Stimulated activated naive CD8-positive, alpha-beta T cell treated with anti-CD3 and anti-CD28 coated beads, Interleukin-15, Interleukin-2, amounts not matched to agents 100 U/mL and 50 U/mL, for 24 hours (primary cell): ENCODE results near the gene MAGED2.
"Not testable (repeated sequence)": the region's sequence is repeated elsewhere in the genome, so short reads cannot be mapped to it uniquely, and the experiment has no call there.

Source experiments
- ATAC-seq: fragments of 150-1000 bp; cut with Tn5 transposase; one replicate; pipeline ENCODE4 v1.10.0; 2021
- DNase-seq: peaks from one replicate; pipeline ENCODE4 v3.0.0; 2021

MAGED2 gene

DNA sequence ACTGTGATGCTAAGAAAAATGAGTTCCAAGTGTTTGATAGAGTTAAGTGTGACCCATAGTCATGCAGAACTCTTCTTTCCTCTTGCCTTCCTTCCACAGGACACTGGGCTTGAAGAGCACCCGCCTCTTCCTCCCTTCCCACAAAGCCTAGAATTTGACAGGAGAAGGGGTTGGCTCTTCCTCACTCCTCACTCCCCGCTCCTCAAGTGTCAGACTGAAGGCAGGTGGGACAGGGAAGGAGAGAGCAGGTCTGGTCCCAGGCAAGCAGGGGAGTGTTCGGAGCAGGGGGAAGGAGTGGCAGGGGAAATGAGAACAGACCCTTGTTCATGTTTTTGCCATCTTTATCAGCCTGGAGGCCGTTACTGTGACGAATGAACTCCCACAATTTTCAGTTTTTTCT is 10.7 kb downstream of the MAGED2 start:
- ATAC-seq (no peak), DNase-seq (no peak)

DNA sequence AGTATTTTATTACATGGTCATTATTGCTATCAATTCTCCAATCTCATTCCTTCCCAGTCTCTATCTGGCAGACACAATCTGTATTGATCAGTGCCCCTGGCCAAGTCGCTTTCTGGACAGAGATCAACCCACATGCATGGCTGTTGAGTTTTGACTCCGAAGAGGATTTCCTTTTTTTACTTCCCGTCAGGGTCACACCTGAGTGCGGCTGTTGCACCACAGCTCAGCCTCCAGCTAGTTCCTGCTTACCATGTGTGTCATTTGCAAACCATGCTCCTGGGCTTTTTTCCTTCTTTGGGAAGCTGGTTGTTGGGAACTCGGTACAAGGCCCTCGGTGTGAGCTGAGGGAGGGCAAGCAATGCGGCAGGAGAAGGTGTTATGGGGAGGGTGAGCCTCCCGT is 11.7 kb downstream of the MAGED2 start:
- no peak for DNase-seq
- ATAC-seq, result no peak

DNA sequence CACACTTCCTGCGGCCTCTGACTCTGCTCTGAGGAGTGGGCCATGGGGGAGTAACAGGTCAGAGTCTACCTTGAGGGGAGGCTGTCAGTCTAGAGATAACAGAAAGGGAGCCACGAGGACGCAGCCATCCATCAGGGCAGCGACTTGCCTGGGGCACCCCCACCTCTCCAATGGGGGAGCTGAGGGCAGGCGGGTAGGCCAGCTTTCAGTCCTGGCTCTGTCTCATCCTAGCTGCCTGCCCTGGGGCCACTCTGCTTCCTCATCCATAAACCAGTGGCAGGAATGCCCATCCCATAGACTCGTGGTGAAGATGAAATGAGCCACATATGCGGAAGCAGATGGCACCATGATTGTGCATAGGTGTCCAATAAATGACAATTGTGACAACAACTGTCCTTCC is 13.2 kb downstream of the MAGED2 start:
- ATAC-seq (no peak), DNase-seq (no peak)

DNA sequence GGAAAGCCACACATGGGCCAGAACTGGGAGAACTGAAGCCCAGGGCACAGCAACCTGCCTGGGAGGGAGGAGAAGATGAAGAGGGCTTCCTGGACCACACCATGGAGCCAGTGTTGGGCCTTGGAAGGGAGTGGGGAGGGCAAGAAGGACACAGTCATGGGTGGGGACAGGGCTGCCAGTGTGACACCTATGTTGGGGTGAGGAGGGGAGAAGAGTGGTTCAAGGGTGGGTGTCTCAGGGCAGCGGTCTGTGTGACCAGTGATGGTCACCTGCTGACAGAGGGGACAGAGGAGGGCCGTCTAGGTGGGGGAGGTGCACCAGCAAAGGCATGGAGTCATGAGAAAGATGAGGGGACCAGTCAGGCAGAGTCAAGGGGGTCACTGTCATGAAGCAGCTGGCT is 13.8 kb downstream of the MAGED2 start:
- ATAC-seq, result no peak
- no peak for DNase-seq

DNA sequence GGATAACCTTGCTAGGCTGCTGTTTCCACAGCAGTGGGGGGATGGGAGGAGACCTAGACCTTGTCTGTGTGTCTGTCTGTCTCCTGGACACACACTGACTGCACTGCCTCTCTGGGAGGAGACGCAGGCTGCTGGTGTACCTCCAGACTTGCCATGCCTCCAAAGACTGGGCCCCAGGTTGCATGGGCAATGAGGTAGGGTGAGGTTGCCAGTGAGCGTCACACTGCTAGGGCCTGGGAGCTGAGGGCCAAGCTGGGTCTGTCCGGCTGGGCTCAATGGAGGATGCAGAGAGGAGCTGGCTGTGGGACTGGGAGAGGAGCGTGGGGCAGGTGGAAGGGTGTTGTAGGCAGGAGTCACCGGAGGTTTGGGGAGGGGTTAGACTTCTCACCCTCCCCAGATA is 16.6 kb downstream of the MAGED2 start:
- ATAC-seq, result no peak
- DNase-seq, result no peak

DNA sequence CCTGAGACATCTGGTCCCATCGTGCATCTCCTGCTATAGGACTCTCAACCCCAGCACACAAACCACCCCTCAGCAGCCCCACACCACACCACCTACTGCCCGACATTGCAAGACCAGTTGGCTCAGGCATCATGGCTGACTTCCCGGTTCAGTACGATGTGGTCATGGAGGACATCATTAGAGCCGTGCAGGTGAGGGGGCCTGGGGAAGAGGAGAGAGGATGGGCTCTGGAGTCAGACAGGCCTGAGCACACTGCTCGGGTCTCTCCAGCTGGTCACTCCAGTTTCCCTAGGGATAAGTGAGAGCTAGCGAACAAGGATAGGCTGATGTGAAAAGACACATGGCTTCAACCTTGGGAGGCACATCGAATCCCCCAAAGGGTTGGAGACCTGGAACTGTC is 17.2 kb downstream of the MAGED2 start:
- ATAC-seq, result no peak
- no peak for DNase-seq

DNA sequence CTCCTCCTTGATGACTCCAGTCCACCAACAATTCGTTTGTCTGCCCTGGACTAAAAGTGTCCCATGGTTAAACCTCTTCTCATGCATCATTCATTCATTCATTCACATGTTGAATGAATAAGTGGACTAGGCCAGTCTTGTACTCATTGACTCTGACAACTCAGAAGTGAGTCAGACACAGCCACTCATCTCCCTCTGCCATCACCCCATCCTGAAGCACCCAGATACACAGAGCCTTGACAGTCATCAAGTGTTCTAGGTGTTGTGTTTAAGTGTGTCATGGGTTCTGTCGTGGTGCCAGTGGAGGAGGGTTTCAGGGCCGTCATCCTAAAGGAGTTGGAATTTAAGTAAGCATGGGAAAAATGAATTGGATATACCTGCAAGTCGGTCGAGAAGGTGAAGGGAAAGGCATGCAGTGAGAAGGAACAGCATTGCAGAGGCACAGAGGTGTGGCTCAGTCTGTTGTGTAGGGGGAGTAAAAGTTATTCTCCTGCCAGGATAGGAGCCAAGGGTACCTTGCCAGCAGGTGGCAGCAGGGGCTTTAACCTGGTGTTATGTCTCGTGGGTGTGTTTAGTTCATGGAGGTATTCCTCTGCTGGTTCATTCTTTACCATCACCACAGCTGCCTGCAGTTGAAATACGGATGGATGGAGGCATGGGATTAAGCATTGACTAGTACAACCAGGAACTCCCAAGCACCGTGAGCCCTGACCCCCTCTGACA is 18.3 kb downstream of the MAGED2 start:
- ATAC-seq (no peak), DNase-seq (no peak)

DNA sequence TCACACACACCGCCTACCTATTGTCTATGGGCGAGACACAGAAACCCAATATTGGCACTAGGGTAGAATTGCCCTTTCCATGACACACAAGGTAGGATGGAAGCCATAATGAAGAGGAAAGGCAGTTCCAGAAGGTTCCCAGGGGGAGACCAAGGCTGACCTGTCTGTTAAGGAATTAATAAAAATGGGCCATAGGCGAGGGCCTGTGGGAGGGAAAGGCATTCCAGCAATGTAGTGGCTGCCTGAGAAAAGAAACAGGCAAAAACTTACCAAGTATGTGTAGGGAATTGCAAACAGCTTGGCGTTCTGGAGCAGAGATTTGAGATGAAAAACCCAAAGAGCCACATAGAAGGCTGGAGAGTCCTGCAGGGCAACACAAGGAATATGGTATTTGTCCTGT is 19.1 kb downstream of the MAGED2 start:
- ATAC-seq (no peak), DNase-seq (no peak)

DNA sequence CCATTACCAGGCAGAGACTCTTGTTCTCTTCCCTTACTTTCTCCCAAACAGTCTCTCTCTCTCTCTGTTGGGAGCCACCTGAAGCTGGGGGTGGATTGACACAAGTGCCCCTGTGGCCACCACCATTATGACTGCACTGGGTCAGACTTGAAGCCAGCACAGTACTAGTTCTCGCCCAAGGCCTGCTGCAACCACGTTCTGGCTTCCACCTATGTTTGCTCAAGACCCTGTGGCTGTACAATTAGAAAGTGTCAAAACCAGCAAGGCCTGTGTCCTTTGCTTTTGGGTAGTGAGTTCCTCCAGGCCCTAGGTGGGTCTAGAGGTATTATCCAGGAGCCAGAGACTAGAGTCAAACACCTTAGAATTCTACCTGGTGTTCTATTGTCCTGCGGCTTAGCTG is 31.0 kb downstream of the MAGED2 start:
- no peak for ATAC-seq
- DNase-seq, result no peak

DNA sequence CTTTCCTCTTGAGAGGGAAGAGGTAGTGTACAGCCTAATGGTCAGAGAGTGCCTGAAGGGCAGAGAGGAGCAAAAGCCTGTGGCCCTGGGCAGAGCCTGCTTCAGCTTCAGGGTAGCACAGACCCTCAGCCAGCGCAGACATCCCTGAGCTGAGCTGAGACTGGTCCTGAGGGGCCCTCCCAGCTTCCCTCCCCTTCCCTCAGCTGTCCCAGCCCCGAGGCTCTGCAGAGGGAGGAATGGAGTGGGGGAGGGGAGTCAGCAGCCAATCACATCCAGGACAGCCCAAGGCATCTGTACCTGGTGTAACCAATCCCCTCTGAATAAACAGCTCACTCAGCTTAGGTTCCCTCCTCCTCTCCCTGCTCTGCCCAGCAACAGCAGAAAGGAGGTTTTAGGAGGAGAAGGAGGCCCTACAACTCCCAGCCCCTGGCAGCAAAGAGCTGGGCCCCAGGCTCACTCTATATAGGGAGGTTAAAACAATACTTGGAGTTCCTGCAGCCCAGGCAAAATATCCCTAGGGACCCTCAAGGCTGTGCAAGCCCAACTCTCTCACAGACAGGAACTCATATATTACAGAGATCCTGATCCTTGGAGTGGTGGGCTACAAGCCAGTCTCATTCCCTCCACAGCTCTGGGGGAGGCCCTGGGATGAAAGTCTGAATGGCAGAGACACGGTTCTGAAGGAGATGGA is 33.8 kb downstream of the MAGED2 start:
- ATAC-seq, DNase-seq: not testable (repeated sequence)

DNA sequence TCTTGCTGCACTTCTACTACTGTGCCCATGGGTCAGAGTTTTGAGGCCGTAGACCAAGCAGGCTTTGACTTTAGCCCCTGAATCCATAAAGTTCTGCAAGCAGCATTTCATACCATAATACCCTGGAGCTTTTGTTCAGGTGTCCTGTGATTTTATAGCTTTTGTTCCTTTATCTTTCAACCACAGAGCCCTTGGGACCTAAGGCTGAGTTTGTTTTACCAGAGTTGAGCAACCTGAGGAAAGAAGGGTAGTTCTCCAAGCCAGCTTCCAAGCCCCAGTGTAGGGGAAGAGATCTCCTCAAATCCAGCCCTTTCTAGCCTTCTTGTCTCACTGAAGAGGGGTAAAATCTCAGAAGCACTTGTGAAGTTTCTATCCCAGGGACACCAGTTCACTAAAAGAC is 35.1 kb downstream of the MAGED2 start:
- DNase-seq (no peak), ATAC-seq (no peak)

DNA sequence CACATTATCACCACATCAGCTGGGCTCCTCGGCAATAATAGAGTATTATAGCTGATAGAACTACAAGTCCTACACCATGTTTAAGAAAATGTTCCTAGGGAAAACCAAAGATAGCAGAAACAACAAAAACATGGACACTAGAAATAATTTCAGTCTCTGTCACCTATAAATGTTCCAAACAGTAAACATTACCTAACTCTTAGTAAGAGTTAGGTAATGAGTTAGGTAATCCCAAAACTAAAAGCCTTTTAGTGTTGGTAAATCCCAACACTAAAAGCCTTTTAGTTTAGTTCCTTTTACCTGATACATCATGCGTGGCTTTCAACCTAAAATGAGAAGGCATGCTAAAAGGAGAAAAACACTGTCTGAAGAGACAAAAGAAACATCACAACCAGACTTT is 35.5 kb downstream of the MAGED2 start:
- ATAC-seq (no peak), DNase-seq (no peak)

DNA sequence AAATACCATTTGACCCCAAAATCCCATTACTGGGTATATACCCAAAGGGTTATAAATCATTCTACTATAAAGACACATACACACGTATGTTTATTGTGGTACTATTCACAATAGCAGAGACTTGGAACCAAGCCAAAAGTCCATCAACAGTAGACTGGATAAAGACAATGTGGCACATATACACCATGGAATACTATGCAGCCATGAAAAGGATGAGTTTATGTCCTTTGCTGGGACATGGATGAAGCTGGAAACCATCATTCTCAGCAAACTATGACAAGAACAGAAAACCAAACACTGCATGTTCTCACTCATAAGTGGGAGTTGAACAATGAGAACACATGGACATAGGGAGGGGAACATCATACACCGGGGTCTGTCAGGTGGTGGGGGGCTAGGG is 40.2 kb downstream of the MAGED2 start:
- not testable (repeated sequence) for DNase-seq, ATAC-seq

DNA sequence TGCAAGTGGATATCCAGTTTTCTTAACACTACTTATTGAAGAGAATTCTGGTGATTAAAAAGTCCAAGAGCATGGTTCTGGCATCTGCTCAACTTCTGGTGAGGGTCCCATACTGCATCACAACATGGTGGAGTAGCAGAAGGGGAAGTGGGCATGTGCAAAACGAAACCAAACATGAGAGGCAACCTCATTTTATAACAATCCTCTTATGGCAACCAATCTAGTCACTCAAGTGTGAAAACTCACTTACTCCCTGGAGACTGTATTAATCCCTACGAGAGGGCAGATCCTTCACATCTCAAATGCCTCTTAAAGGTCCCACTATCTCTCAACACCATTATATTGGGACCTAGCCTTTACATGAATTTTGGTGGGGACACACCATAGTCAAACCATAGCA is 57.7 kb downstream of the MAGED2 start:
- ATAC-seq (no peak), DNase-seq (no peak)
